Occipital lobe (tissue), 2 donors: ENCODE results near the gene NHP2. TPM values are rescaled to one million over a fixed set of nuclear protein-coding genes. Genes with fewer than 3 reads are reported as not detected.

Source experiments
- DNase-seq: peaks from one replicate; lab custom pipeline; 2025; lab: John Stamatoyannopoulos, UW
- total RNA-seq: library from RNA; depleted of rRNA; stranded (reverse); fragments of >200 nt; gene quantifications from one replicate; pipeline ENCODE4 v1.2.3, GENCODE V29; 2014

The NHP2 gene
- total RNA-seq, 1 donor from 2014 or later: 62.2 TPM

DNA sequence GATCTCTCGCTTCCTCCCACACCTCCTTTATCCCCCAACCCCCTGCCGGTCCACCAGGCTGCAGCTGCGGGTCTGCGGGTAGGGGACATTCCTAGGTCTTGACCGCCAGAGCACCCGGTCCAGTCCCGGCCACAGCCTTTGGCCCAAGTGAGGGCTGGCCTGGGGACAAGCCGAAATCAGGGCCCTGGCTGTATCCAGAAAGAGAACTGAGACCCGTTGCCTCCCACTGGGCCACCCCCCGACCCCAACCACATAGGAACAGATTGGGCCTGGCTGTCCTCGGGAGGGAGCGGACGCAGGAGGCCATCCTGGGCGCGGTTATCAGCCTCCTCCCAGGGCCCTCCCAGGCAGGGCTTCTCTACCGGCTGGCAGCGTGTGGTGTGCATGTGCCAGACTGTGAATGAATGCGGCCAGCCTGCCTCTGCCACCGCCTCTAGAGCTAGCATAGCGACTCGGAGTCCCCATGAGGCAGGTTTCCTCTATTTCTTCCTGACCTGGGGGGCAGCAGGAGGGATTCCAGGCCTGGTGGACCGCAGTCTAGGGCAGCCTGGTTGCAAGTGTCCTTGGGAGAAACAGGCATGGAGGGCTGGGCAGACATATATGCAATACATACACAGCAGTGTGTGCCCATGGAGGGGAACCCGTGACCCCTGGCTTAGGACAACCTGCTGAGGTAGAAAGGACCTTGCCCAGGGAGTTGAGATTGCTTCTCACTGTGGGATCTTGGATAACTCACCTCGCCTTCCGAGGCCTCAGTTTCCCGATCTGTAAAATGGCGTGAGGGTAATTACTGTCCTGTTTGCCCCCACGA, 39.2 kb downstream of the NHP2 start:
- DNase-seq: no peak

GRCh38 chr5:178113841-178114324, 39.8 kb downstream of the NHP2 start:
- no peak for DNase-seq

DNA sequence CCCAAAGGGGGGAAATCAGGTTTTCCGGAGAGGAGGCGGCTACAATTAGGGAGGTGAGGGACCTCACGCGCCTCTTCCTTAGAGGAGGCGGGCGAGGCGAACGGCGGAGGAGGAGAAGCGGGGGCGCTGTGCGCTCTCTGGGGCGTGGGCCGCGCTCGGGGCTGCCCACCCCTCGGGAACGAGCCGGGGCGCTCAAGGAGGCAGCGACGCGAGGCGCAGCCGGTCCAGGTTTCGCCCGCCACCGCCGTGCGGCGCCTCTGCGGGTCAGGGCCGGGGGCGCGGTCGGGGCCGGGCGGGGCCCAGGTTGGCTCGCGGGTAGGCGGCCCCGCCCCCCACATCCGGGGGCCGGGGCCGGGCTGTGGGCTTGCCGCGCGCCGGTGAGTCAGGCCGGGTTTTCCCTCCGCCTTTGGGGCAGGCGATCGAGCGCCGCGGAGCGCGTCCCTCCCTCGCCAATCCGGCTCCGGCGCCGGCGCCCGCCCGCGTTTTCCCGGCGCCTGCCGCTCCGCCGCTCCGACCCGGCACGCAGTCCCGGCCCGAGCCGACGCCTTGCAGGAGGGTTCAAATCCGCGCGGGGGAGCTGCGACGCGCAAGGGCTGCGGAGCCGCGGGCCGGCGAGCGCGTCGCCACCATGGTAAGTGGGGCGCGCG, 40.4 kb downstream of the NHP2 start, which contains the start of gene N4BP3:
Gene N4BP3 (plus strand): TSS at position 392 of the 647 bp plus-strand sequence. CDS start 6,052 bp downstream, outside the sequence.
- DNase-seq: no peak

DNA sequence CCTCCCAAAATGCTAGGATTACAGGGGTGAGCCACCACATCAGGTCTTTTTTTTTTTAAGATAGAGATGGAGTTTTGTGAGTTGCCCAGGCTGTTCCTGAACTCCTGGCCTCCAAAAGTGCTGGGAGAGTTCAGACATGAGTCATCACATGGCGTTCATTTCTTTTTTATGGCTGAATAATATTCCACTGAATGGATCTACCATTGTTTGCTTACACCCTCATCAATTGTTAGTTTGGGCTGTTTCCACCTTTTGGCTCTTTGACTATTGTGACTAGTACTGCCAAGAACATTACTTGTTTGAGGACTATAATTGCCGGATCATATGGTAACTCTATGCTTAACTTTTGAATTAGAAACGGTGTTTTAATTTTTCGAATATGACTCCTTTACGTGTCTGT, 41.1 kb downstream of the NHP2 start:
- DNase-seq: no peak

GRCh38 chr5:178111925-178112324, 41.8 kb downstream of the NHP2 start:
- DNase-seq: no peak

DNA sequence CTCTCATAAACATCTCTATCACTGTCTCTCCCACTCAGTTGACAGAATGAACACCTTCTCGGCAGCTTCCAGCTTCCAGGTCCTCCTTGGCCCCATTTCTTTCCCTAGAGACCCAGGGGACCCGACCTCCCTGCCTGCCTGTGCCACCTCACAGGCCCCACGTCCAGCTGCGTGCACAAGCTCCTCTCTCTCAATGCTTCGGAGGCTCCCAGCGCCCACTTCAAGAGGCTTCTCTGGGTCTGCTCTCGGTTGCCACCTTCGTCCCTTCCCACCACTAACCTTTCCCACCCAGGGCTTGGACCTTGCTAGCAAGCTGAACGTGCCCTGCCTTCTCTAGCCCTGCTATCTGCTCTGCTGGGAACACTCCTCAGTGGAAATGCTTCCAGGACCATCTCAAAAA, 43.2 kb downstream of the NHP2 start:
- DNase-seq: no peak

DNA sequence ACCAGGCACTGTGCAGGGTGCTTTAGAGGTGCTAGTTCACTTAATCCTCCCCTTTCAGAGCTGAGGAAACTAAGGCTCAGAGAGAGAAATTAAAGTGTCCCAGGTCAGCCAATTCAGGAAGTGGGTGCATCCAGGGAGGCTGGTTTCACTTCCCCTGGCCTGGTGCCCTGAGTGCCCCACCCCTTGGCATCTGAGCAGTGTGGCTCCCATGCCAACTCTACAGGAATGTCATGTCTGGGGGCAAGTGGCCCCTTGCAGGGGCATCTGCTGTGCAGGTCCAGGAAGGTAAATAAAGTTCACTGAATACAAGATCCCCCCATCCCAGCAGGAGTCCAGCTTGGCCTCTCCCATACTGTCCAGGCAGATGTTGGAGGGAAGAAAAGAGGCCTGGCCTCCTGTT, 44.7 kb downstream of the NHP2 start:
- DNase-seq: no peak

DNA sequence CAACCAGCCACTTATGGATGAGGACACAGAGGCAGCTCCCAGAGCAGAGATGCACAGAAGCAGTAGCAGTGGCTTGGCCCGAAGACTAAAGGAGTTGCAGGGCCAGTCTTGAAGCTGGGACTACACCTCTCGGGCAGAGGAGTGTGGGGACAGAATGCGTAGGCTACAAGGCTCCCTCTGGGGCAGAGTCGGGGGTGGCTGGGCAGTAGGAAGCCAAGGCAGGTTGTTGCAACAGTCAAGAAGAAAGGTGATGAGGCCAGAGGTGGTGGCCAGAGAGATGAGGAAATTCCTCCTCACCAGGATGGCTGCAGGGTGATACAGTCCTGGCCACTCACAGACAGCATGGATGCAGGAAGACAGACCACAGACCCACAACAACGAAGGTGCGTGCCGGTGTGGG, 45.2 kb downstream of the NHP2 start:
- no peak for DNase-seq

DNA sequence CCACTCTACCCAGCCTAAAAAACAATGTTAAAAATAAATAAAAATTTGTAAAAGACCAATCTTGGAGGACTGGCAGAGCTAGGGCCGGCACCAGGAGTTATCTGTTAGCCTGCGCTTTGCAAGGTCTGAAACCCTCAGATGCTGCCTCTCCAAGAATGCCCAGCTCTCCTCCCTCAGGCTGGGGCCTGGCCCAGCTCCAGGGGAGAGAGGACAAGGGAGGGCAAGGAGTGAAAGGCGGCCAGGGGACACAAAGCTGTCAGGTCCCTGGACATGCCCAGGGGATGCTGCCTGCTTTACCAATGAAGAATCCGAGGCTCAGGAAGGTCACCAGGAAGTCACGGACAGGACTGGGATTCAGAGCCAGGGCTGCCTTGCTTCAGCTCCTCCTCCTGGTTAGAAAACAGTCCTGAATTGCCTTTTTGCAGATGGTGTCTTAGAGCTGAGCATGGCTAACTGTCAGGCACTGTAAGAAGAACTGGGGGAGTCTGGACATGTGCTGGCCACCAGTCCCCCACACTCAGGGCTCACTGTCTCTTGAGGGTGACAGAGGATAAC, 45.9 kb downstream of the NHP2 start:
- DNase-seq: no peak

- DNase-seq: no peak
Measured at GRCh38 chr5:178106556-178107239, 47.0 kb downstream of the NHP2 start.

DNA sequence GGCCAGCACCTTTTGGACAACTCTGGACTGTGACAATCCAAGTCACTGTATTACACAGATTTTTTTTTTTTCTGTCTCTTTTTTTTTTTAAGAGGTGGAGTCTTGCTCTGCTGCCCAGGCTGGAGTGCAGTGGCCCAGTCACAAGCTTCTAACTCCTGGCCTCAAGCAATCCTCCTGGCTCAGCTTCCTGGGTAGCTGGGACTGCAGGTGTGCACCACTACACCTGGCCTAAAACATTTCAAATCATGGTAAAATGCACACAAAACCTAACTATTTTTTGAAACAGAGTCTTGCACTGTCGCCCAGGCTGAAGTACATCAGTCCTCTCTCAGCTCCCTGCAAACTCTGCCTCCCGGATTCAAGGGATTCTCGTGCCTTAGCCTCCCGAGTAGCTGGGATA, 47.6 kb downstream of the NHP2 start:
- no peak for DNase-seq

DNA sequence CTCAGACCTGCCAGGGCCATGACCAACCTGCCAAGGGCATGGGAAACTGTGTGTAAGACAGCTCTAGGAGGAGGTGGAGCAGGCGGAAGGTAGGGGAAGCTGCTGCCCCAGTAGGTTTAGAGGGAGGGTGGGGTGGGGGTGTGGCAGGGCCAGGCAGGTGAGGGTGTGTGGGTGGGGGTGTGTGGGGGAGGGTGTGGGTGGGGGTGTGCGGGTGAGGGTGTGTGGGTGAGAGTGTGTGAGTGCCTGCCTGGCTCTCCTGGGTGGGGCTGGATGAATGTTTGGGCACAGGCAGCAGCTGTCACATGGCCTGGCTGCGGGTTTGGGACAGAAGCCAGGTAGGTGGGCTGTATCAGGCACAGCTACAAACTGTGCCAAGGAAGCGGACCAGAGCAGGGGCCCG, 49.2 kb downstream of the NHP2 start:
- DNase-seq: no peak

- no peak for DNase-seq
Measured at GRCh38 chr5:178103612-178104011, 50.1 kb downstream of the NHP2 start.

Other genes with a start within 250 kb of the NHP2 start
- not detected for gene PROP1, start 157.6 kb downstream of the NHP2 start, total RNA-seq
- 8.0 TPM for gene N4BP3, start 40.4 kb downstream of the NHP2 start, total RNA-seq
- 19.3 TPM for gene RMND5B, start 22.9 kb downstream of the NHP2 start, total RNA-seq
- gene GMCL2, start 33.5 kb upstream of the NHP2 start, total RNA-seq: not detected
- gene HNRNPAB, start 50.6 kb upstream of the NHP2 start, total RNA-seq: 45.5 TPM
- 12.9 TPM for gene PHYKPL, start 78.9 kb upstream of the NHP2 start, total RNA-seq